Measurements from ENCODE around the gene RPL31. TPM values are rescaled to one million over a fixed set of nuclear protein-coding genes. Genes with fewer than 3 reads are reported as not detected.

Gene RPL31
- total RNA-seq, 1 donor from 2014 or later, result 1,437 TPM

- no peak for DNase-seq (ENCODE audit: low read depth)
- TF ChIP-seq CTCF (conservative IDR thresholded peaks at IDR 0.05; ENCODE audit: low read depth, low read length), result no peak
- H3K4me3 ChIP-seq (ENCODE audit: low read depth, low read length), result no peak overlapping the region
These were observed 44.0 kb upstream of the RPL31 start for GRCh38 chr2:100957996-100958653.

DNA sequence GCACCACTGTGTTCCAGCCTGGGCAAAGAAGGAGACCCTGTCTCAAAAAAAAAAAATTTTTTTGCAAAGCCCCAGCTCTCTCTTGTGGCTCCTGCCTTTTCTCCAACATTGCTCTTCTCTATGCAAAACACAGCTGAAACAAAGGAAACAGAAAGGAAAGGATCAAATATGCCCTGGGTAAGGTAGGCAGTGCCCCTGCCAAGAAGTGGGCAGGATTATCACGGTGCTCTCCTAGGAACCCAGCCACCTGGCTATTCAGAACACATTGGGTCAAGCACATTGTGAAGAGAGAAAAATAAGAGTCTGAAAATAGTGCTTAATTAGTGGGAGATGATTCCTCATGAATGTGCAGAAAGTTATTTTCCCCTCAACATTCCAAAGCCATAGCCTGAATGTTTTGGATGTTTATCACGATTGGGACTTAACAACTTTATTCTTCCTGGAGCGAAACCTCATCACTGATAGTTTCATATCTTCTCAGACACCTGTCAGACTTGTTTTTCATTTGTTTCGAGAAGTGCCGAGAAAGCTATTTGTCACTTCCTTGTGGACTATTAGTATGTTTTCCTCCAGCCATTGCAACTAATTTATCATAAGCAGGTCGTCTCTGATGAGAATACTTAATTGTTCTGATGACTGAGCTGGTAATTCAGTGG lies 42.7 kb upstream of the RPL31 start:
- TF ChIP-seq CTCF (conservative IDR thresholded peaks at IDR 0.05; ENCODE audit: low read depth, low read length), result no peak
- no peak overlapping the region for H3K4me3 ChIP-seq (ENCODE audit: low read depth, low read length)
- no peak for DNase-seq (ENCODE audit: low read depth)

- no peak for DNase-seq (ENCODE audit: low read depth)
- TF ChIP-seq CTCF (conservative IDR thresholded peaks at IDR 0.05; ENCODE audit: low read depth, low read length), result no peak
- no peak overlapping the region for H3K4me3 ChIP-seq (ENCODE audit: low read depth, low read length)
These were observed 41.4 kb upstream of the RPL31 start for GRCh38 chr2:100960688-100961087.

DNA sequence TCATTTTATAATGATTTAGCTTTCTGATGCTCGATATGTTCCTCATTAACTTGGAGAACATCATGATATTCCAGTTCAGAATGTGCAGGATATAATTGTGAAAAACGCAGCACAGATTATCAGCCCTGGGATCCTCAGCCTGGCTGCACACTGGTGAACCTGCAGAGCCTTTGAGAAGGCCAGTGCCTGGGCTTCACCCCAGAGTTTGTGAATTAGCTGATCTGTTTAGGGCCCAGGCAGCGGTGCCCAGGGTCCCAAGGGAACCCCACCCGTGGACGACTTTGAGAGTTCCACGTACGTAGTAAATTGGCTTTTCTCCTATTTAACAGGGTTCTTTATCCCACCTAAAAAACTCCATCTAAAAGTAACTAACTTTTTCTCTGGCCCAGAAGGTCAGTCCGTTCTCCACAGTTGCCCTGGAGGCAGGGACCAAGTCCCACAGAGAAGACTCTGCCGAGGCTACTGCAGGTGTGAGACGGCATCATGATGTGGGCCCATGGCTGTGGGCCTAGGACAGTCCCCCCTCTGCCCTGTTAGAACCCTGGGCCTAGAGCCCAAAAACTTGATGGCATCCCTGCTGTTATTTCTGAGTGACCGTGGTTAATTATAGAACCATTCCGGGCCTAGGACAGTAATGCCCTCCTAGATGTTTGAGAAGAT lies 39.6 kb upstream of the RPL31 start:
- no peak overlapping the region for H3K4me3 ChIP-seq (ENCODE audit: low read depth, low read length)
- DNase-seq (ENCODE audit: low read depth), result no peak
- no peak for TF ChIP-seq CTCF (conservative IDR thresholded peaks at IDR 0.05; ENCODE audit: low read depth, low read length)

DNA sequence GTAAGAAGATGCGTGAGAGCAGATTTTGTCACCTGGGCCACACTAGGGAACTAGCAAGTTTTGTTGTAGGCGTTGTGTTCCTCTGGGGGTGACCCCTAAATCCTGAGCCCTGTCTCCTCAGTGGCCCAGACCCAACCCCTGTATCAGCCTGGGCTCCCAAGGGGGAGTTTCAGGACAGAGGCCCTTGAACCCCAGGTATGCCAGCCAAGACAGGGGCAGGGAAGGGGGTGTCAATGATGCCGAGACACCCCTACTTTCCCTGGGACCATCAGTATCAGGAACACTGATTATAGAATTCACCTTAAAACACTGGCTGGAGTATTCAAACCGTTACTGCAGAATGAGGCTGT lies 39.1 kb upstream of the RPL31 start:
- no peak overlapping the region for H3K4me3 ChIP-seq (ENCODE audit: low read depth, low read length)
- no peak for TF ChIP-seq CTCF (conservative IDR thresholded peaks at IDR 0.05; ENCODE audit: low read depth, low read length)
- no peak for DNase-seq (ENCODE audit: low read depth)

- H3K4me3 ChIP-seq (ENCODE audit: low read depth, low read length), result no peak overlapping the region
- no peak for TF ChIP-seq CTCF (conservative IDR thresholded peaks at IDR 0.05; ENCODE audit: low read depth, low read length)
- DNase-seq (ENCODE audit: low read depth), result no peak
These were observed 37.9 kb upstream of the RPL31 start for GRCh38 chr2:100964222-100964621.

Data from epithelial cell of proximal tubule (primary cell).